Effector memory CD4-positive, alpha-beta T cell (primary cell): ENCODE data around the gene SMG6.
A peak's percentile ranks its signal among the peaks of the same experiment; 100 is the strongest.

Experiments
- DNase-seq, 3 donors: peaks; one replicate each; pipeline ENCODE4 v3.0.0-alpha.2; 2020
- H3K27ac ChIP-seq: 2 replicates; pipeline ENCODE4 v1.7.0; 2013; ENCODE audit warnings: mild to moderate bottlenecking, low read length, moderate library complexity; ENCODE audit not compliant: insufficient read depth, poor library complexity, severe bottlenecking
- H3K27me3 ChIP-seq: replicated peaks from 2 replicates; pipeline ENCODE4 v1.7.0; 2013; ENCODE audit warnings: mild to moderate bottlenecking, low read length; ENCODE audit not compliant: insufficient read depth, control insufficient read depth, poor library complexity, severe bottlenecking
- H3K36me3 ChIP-seq: 2 replicates; pipeline ENCODE4 v1.7.0; 2013; ENCODE audit warnings: mild to moderate bottlenecking, low read length, moderate library complexity; ENCODE audit not compliant: control insufficient read depth, insufficient read depth
- H3K4me1 ChIP-seq: 2 replicates; pipeline ENCODE4 v1.7.0; 2013; ENCODE audit warnings: low read length, mild to moderate bottlenecking; ENCODE audit not compliant: control insufficient read depth, insufficient read depth, poor library complexity, severe bottlenecking
- H3K4me3 ChIP-seq: 2 replicates; pipeline ENCODE4 v1.7.0; 2013; ENCODE audit warnings: low read length, low read depth, mild to moderate bottlenecking; ENCODE audit not compliant: insufficient read depth, poor library complexity, severe bottlenecking
- H3K9me3 ChIP-seq: 2 replicates; pipeline ENCODE4 v1.7.0; 2013; ENCODE audit warnings: mild to moderate bottlenecking, low read length, moderate library complexity; ENCODE audit not compliant: control insufficient read depth

SMG6 gene

GRCh38 chr17:2304931-2305330, 1.3 kb upstream of the SMG6 start:
- DNase-seq = no peak
- no peaks in the 10 kb centered on the region for H3K9me3 ChIP-seq
- no peaks in the 10 kb centered on the region for H3K27me3 ChIP-seq
- H3K4me1 ChIP-seq = peaks cover 5% of the 10 kb centered on the region
- H3K36me3 ChIP-seq = peaks cover 10% of the 10 kb centered on the region
- H3K27ac ChIP-seq = no peak overlapping the region
- no peak overlapping the region for H3K4me3 ChIP-seq

- DNase-seq = no peak
- Histone ChIP-seq H3K36me3 (peaks cover 24% of the 10 kb centered on the region), H3K27ac (peak overlapping the region; percentile 90), H3K27me3 (no peaks in the 10 kb centered on the region), H3K4me3 (peak overlapping the region; percentile 100), H3K9me3 (no peaks in the 10 kb centered on the region), H3K4me1 (peaks cover 5% of the 10 kb centered on the region)
Observed at GRCh38 chr17:2302778-2303203, 794 bp downstream of the SMG6 start.

GRCh38 chr17:2299756-2300155, 3.8 kb downstream of the SMG6 start:
- Histone ChIP-seq H3K36me3 (peaks cover 47% of the 10 kb centered on the region), H3K27me3 (no peaks in the 10 kb centered on the region), H3K4me3 (no peak overlapping the region), H3K4me1 (peaks cover 5% of the 10 kb centered on the region), H3K9me3 (no peaks in the 10 kb centered on the region), H3K27ac (no peak overlapping the region)
- no peak for DNase-seq

- Histone ChIP-seq H3K4me1 (peaks cover 5% of the 10 kb centered on the region), H3K36me3 (peaks cover 49% of the 10 kb centered on the region), H3K9me3 (no peaks in the 10 kb centered on the region), H3K27me3 (no peaks in the 10 kb centered on the region), H3K4me3 (no peak overlapping the region), H3K27ac (no peak overlapping the region)
- no peak for DNase-seq
Observed at GRCh38 chr17:2299136-2299535, 4.4 kb downstream of the SMG6 start.

GRCh38 chr17:2297023-2297422, 6.6 kb downstream of the SMG6 start:
- no peaks in the 10 kb centered on the region for H3K4me1 ChIP-seq
- H3K4me3 ChIP-seq = no peak overlapping the region
- no peak for DNase-seq
- no peaks in the 10 kb centered on the region for H3K27me3 ChIP-seq
- H3K27ac ChIP-seq = no peak overlapping the region
- peaks cover 69% of the 10 kb centered on the region for H3K36me3 ChIP-seq
- H3K9me3 ChIP-seq = no peaks in the 10 kb centered on the region

GRCh38 chr17:2295575-2295974, 8.0 kb downstream of the SMG6 start:
- Histone ChIP-seq H3K36me3 (peaks cover 78% of the 10 kb centered on the region), H3K27ac (no peak overlapping the region), H3K27me3 (no peaks in the 10 kb centered on the region), H3K4me1 (no peaks in the 10 kb centered on the region), H3K9me3 (no peaks in the 10 kb centered on the region), H3K4me3 (no peak overlapping the region)
- DNase-seq = no peak

GRCh38 chr17:2292100-2292499, 11.5 kb downstream of the SMG6 start:
- Histone ChIP-seq H3K27ac (no peak overlapping the region), H3K36me3 (peaks cover 79% of the 10 kb centered on the region), H3K9me3 (no peaks in the 10 kb centered on the region), H3K4me3 (no peak overlapping the region), H3K27me3 (no peaks in the 10 kb centered on the region), H3K4me1 (no peaks in the 10 kb centered on the region)
- no peak for DNase-seq

- no peak for DNase-seq
- no peak overlapping the region for H3K27ac ChIP-seq
- H3K36me3 ChIP-seq = peaks cover 65% of the 10 kb centered on the region
- H3K9me3 ChIP-seq = no peaks in the 10 kb centered on the region
- H3K4me1 ChIP-seq = no peaks in the 10 kb centered on the region
- H3K4me3 ChIP-seq = no peak overlapping the region
- H3K27me3 ChIP-seq = no peaks in the 10 kb centered on the region
Observed at GRCh38 chr17:2289878-2290478, 13.6 kb downstream of the SMG6 start.

- Histone ChIP-seq H3K27ac (no peak overlapping the region), H3K27me3 (no peaks in the 10 kb centered on the region), H3K4me1 (no peaks in the 10 kb centered on the region), H3K4me3 (no peak overlapping the region), H3K9me3 (no peaks in the 10 kb centered on the region), H3K36me3 (peaks cover 66% of the 10 kb centered on the region)
- no peak for DNase-seq
Observed at GRCh38 chr17:2283302-2283701, 20.3 kb downstream of the SMG6 start.

- no peaks in the 10 kb centered on the region for H3K27me3 ChIP-seq
- no peak for DNase-seq
- peaks cover 61% of the 10 kb centered on the region for H3K36me3 ChIP-seq
- H3K4me1 ChIP-seq = no peaks in the 10 kb centered on the region
- H3K9me3 ChIP-seq = no peaks in the 10 kb centered on the region
- peak overlapping the region; percentile 37 for H3K27ac ChIP-seq
- no peak overlapping the region for H3K4me3 ChIP-seq
Observed at GRCh38 chr17:2282297-2282873, 21.2 kb downstream of the SMG6 start.
